ENCODE data around the gene CLCN2.

The CLCN2 gene

GRCh38 chr3:184321666-184322065, 39.7 kb downstream of the CLCN2 start:
- DNase-seq = no peak

GRCh38 chr3:184320104-184320445, 41.3 kb downstream of the CLCN2 start:
- DNase-seq = no peak

- no peak for DNase-seq
Measured at GRCh38 chr3:184317201-184317600, 44.2 kb downstream of the CLCN2 start.

- DNase-seq = no peak
Measured at GRCh38 chr3:184316792-184317191, 44.6 kb downstream of the CLCN2 start.

- no peak for DNase-seq
Measured at GRCh38 chr3:184315871-184316661, 45.3 kb downstream of the CLCN2 start.

GRCh38 chr3:184315543-184315867, 45.9 kb downstream of the CLCN2 start:
- DNase-seq = no peak

- peak; percentile 82 for DNase-seq
Measured at GRCh38 chr3:184314700-184315542, 46.5 kb downstream of the CLCN2 start.

- DNase-seq = peak; percentile 97
Measured at GRCh38 chr3:184314363-184314699, 47.1 kb downstream of the CLCN2 start, which contains the start of gene EIF4G1. Gene EIF4G1 (plus strand): TSS chr3:184314606. CDS start chr3:184315797, 1,191 bp downstream.

- no peak for DNase-seq
Measured at GRCh38 chr3:184311633-184312032, 49.8 kb downstream of the CLCN2 start.

- DNase-seq = no peak
Measured at GRCh38 chr3:184308744-184309143, 52.7 kb downstream of the CLCN2 start.

- DNase-seq = no peak
Measured at GRCh38 chr3:184307915-184308314, 53.5 kb downstream of the CLCN2 start.

GRCh38 chr3:184306341-184306972, 54.9 kb downstream of the CLCN2 start:
- no peak for DNase-seq

GRCh38 chr3:184305577-184305976, 55.8 kb downstream of the CLCN2 start:
- DNase-seq = no peak

GRCh38 chr3:184300378-184300720, 61.1 kb downstream of the CLCN2 start:
- DNase-seq = no peak

GRCh38 chr3:184299488-184300377, 61.7 kb downstream of the CLCN2 start:
- DNase-seq = no peak

- peak; percentile 99 for DNase-seq
Measured at GRCh38 chr3:184298759-184299487, 62.5 kb downstream of the CLCN2 start, which contains the start of gene PSMD2. Gene PSMD2 (plus strand): TSS chr3:184299241. CDS start chr3:184299267, 26 bp downstream.

GRCh38 chr3:184296616-184297015, 64.8 kb downstream of the CLCN2 start:
- DNase-seq = no peak

All from islet precursor cell (in vitro differentiated cells).